Hematopoietic multipotent progenitor cell treated with erythropoietin and hydrocortisone succinate and interleukin-3 and kit ligand, for 8 days (in vitro differentiated cells): ENCODE data around the gene RAB26.
"Not testable (repeated sequence)": the region's sequence is repeated elsewhere in the genome, so short reads cannot be mapped to it uniquely, and the experiment has no call there.

Experiments
- DNase-seq: peaks from one replicate; pipeline ENCODE4 v3.0.0-alpha.2; 2015

Gene RAB26

GRCh38 chr16:2200313-2200712, 51.9 kb downstream of the RAB26 start:
- DNase-seq: no peak

DNA sequence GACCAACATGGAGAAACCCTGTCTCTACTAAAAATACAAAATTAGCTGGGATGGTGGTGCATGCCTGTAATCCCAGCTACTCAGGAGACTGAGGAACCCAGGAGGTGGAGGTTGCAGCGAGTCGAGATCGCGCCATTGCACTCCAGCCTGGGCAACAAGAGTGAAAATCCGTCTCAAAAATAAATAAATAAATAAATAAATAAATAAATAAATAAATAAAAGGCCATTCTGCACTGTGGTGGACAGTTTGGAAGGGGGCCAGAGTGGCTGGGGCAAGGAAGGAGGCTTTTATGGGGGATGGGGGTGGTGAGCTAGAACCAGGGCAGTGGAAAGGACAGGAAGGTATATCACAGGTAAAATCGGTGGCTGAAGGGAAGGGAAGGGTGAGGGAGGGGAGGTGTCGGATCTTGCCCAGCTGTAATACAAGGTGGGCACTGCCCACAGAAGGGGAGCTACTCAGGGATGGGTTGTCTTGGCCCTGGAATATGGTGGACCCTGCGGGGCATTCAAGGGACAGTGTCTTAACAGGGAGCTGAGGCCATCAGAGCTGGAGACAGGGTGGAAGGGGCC, 54.8 kb downstream of the RAB26 start:
- not testable (repeated sequence) for DNase-seq
